GM12864 (cell line): Measurements from ENCODE around the gene MYL6.
A peak's percentile ranks its signal among the peaks of the same experiment; 100 is the strongest.

ENCODE experiments used
- DNase-seq: peaks from one replicate; pipeline ENCODE4 v3.0.0-alpha.2; 2011; ENCODE audit warnings: low read depth
- H3K4me3 ChIP-seq: 2 replicates; pipeline ENCODE4 v1.5.1; 2011; ENCODE audit warnings: mild to moderate bottlenecking, low read depth, low read length, control low read depth
- TF ChIP-seq, protein P1 (sequence below): IDR thresholded peaks from 2 replicates; pipeline ENCODE4 v1.5.1; 2011; ENCODE audit warnings: low read depth, mild to moderate bottlenecking, moderate library complexity, low read length, control low read depth, inconsistent platforms; ENCODE audit errors: missing control alignments

Gene MYL6

GRCh38 chr12:56124133-56124532 is 34.0 kb upstream of the MYL6 start:
- TF ChIP-seq, protein P1, sequence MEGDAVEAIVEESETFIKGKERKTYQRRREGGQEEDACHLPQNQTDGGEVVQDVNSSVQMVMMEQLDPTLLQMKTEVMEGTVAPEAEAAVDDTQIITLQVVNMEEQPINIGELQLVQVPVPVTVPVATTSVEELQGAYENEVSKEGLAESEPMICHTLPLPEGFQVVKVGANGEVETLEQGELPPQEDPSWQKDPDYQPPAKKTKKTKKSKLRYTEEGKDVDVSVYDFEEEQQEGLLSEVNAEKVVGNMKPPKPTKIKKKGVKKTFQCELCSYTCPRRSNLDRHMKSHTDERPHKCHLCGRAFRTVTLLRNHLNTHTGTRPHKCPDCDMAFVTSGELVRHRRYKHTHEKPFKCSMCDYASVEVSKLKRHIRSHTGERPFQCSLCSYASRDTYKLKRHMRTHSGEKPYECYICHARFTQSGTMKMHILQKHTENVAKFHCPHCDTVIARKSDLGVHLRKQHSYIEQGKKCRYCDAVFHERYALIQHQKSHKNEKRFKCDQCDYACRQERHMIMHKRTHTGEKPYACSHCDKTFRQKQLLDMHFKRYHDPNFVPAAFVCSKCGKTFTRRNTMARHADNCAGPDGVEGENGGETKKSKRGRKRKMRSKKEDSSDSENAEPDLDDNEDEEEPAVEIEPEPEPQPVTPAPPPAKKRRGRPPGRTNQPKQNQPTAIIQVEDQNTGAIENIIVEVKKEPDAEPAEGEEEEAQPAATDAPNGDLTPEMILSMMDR = no peak
- DNase-seq = no peak
- no peak overlapping the region for H3K4me3 ChIP-seq

DNA sequence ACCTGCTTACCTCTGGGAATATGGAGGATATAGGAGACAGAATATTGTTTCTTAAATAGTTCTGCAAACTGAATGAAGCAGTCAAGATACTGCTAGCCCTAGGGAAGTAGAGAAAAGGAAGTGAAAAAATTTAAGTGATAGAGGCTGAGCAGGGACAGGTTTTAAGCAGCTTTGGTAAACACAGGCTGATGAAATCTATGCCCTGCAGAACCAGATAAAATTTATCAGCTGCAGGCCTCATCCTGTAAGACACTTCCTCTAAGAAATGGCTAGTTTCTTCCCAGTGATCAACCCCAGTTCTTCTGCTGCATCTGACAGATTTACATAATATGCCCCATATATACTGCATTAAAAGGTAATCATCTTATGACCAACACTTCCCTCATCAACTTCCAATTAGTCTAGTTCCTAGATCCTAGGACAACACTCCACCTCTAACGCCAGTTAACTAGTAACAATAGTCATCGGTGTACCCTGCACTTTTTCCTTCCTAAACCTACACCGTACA is 31.4 kb upstream of the MYL6 start:
- no peak for DNase-seq
- TF ChIP-seq, protein P1 = no peak
- H3K4me3 ChIP-seq = peak overlapping the region; percentile 44; the same call in 1 of the 2 replicates

DNA sequence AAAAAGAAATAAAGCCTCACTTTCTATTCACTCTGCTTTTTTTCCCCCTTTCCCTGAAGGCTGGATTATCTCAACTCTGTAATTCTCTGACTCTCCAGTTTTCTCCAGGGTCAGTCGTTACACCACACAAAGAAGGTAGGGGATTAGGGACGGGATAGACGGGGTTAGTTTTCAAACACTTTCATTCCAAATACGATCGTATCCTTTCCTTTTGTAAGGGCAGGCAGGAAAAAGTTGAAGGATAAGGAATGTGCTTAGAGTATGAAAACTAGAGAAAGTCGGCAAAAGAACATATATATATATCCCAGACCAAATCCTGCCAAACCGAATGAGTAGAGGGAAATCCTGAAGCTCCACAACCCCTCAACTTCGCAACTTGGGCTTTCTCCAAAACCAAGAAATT is 30.7 kb upstream of the MYL6 start:
- TF ChIP-seq, protein P1 = no peak
- peak overlapping the region; percentile 44 for H3K4me3 ChIP-seq
- DNase-seq = no peak

DNA sequence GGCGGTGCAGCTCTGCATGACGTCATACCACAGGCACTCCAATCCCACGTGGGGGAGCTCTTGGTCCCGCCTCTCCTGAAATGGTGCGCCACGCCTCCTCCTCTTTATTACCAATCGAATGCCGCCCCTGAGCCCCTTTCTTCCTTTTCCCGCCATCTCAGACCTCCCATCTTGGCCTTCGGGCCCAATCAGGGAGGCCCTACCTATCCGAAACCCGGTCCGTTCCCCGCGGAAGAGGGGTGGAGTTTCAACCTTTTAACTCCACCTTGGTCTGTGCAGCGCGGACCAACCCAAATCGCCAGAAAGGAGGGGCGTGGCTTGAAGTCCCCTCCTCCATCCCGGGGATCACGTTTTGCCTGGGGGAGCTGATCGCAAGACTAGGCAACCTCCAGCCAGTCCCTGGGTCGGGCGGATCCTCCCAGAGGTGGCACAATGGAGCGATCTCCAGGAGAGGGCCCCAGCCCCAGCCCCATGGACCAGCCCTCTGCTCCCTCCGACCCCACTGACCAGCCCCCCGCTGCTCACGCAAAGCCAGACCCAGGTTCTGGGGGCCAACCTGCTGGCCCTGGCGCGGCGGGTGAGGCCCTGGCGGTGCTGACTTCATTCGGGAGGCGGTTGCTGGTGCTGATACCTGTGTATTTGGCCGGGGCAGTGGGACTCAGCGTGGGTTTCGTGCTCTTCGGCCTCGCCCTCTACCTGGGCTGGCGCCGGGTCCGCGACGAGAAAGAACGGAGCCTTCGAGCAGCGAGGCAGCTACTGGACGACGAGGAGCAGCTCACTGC is 30.1 kb upstream of the MYL6 start, which contains the start of gene ESYT1:
TSS of gene ESYT1 (plus strand) at position 380 of the 782 bp plus-strand sequence. CDS start at position 433, 53 bp downstream.
- TF ChIP-seq, protein P1 = no peak
- H3K4me3 ChIP-seq = peak within 1 kb of the TSS; percentile 88
- DNase-seq = peak; percentile 99

- peak overlapping the region; percentile 88 for H3K4me3 ChIP-seq
- TF ChIP-seq, protein P1 = no peak
- no peak for DNase-seq
These were observed 29.4 kb upstream of the MYL6 start for GRCh38 chr12:56128670-56129205.

GRCh38 chr12:56129206-56129941 is 28.8 kb upstream of the MYL6 start:
- H3K4me3 ChIP-seq = peak overlapping the region; percentile 88
- no peak for DNase-seq
- TF ChIP-seq, protein P1 = no peak
